Ascending aorta (tissue), 2 donors: ENCODE results near the gene TMEM150B. TPM values are rescaled to one million over a fixed set of nuclear protein-coding genes. Genes with fewer than 3 reads are reported as not detected.
A peak's percentile ranks its signal among the peaks of the same experiment; 100 is the strongest.

Experiments
- DNase-seq, 2 donors: peaks; one replicate each; pipeline ENCODE4 v3.0.0-alpha.2; 2019; ENCODE audit warnings: low spot score in 2 of 2
- H3K27ac ChIP-seq, 2 donors: fragments of 200-600 bp; sonication (generic); one replicate each; pipeline ENCODE4 v1.5.1; 2016 to 2017; ENCODE audit warnings: mild to moderate bottlenecking in 1 of 2
- H3K27me3 ChIP-seq: fragments of 200-600 bp; sonication (generic); one replicate; pipeline ENCODE4 v1.5.1; 2017
- H3K36me3 ChIP-seq, 2 donors: fragments of 200-600 bp; sonication (generic); one replicate each; pipeline ENCODE4 v1.5.1; 2016
- H3K4me1 ChIP-seq, 2 donors: fragments of 200-600 bp; sonication (generic); one replicate each; pipeline ENCODE4 v1.5.1; 2016 to 2017; ENCODE audit warnings: mild to moderate bottlenecking in 1 of 2
- H3K4me3 ChIP-seq, 2 donors: fragments of 200-600 bp; sonication (generic); one replicate each; pipeline ENCODE4 v1.5.1; 2016 to 2017; ENCODE audit warnings: mild to moderate bottlenecking in 1 of 2
- H3K9me3 ChIP-seq, 2 donors: fragments of 200-600 bp; sonication (generic); one replicate each; pipeline ENCODE4 v1.5.1; 2016
- CTCF ChIP-seq, 3 experiments: fragments of 200-600 bp in 2 of 3; fragments of 450-650 bp in 1 of 3; sonication (generic) in 2 of 3; IDR thresholded peaks; one replicate each; pipeline ENCODE4 v1.5.1; 2016 to 2019; ENCODE audit warnings: antibody characterized with exemption in 3 of 3, mild to moderate bottlenecking in 1 of 3, moderate library complexity in 1 of 3
- intact Hi-C: fragments of 100-400 bp; cut with DNase I; formaldehyde crosslinking; loops from one replicate; pipeline ENCODE4 v1.15.1; 2023
- total RNA-seq: library from RNA; depleted of rRNA; stranded (reverse); fragments of >200 nt; gene quantifications from one replicate; pipeline ENCODE4 v1.1.0, GENCODE V29; 2016

The TMEM150B gene
- total RNA-seq, 1 donor from 2014 or later, result not detected

GRCh38 chr19:55341595-55342531 lies 16.7 kb upstream of the TMEM150B start:
- Histone ChIP-seq H3K27me3 (no peaks in the 10 kb centered on the region), H3K36me3 (peaks cover 13 to 18% of the 10 kb centered on the region in 2 donors), H3K4me3 (peak overlapping the region in 1 of 2 donors; percentile 82), H3K9me3 (no peaks in the 10 kb centered on the region), H3K4me1 (peaks cover 5 to 17% of the 10 kb centered on the region in 2 donors), H3K27ac (no peak overlapping the region)
- TF ChIP-seq CTCF (IDR thresholded peaks at IDR 0.05), result no peak
- DNase-seq, result no peak
- intact Hi-C loops, result no loop called here

- peak overlapping the region; percentile 82 to 84 for H3K4me3 ChIP-seq
- no peaks in the 10 kb centered on the region for H3K9me3 ChIP-seq
- peaks cover 12 to 13% of the 10 kb centered on the region in 2 donors for H3K36me3 ChIP-seq
- H3K27me3 ChIP-seq, result no peaks in the 10 kb centered on the region
- no peak for TF ChIP-seq CTCF (IDR thresholded peaks at IDR 0.05)
- no peak overlapping the region for H3K27ac ChIP-seq
- intact Hi-C loops, result no loop called here
- peaks cover 5 to 17% of the 10 kb centered on the region in 2 donors for H3K4me1 ChIP-seq
- DNase-seq, result peak in 1 of 2 donors; percentile 80
Measured at GRCh38 chr19:55341171-55341588, 16.0 kb upstream of the TMEM150B start.

- TF ChIP-seq CTCF (IDR thresholded peaks at IDR 0.05), result peak in 1 of 3 experiments; percentile 28
- Histone ChIP-seq H3K36me3 (peaks cover 12 to 13% of the 10 kb centered on the region in 2 donors), H3K27me3 (no peaks in the 10 kb centered on the region), H3K9me3 (no peaks in the 10 kb centered on the region), H3K27ac (no peak overlapping the region), H3K4me1 (peaks cover 5 to 17% of the 10 kb centered on the region in 2 donors), H3K4me3 (peak overlapping the region; percentile 82 to 84)
- intact Hi-C loops, result no loop called here
- DNase-seq, result no peak
Measured at GRCh38 chr19:55340784-55341147, 15.6 kb upstream of the TMEM150B start.

- H3K27me3 ChIP-seq, result no peaks in the 10 kb centered on the region
Measured at GRCh38 chr19:55339889-55340783, 15.0 kb upstream of the TMEM150B start.

More at GRCh38 chr19:55339889-55340783, 15.0 kb upstream of the TMEM150B start:
- no peak for DNase-seq
- intact Hi-C loops, result loop anchor here (1.0 to 5.0 kb wide), 9 partner anchors 39 to 259 kb away; partner anchors contain the start of genes FIZ1, HSPBP1, PPP1R12C and PPP6R1
- no peak for TF ChIP-seq CTCF (IDR thresholded peaks at IDR 0.05)
- peak overlapping the region; percentile 70 to 86 for H3K27ac ChIP-seq
- no peaks in the 10 kb centered on the region for H3K9me3 ChIP-seq
- peaks cover 12 to 13% of the 10 kb centered on the region in 2 donors for H3K36me3 ChIP-seq
- peaks cover 5 to 17% of the 10 kb centered on the region in 2 donors for H3K4me1 ChIP-seq
- peak overlapping the region; percentile 82 to 84 for H3K4me3 ChIP-seq
